ENCODE data around the gene TTC33. TPM values are rescaled to one million over a fixed set of nuclear protein-coding genes. Genes with fewer than 3 reads are reported as not detected.
"Not testable (repeated sequence)": the region's sequence is repeated elsewhere in the genome, so short reads cannot be mapped to it uniquely, and the experiment has no call there.

TTC33 gene
- 6.7 and 6.8 TPM in 2 replicates for total RNA-seq

DNA sequence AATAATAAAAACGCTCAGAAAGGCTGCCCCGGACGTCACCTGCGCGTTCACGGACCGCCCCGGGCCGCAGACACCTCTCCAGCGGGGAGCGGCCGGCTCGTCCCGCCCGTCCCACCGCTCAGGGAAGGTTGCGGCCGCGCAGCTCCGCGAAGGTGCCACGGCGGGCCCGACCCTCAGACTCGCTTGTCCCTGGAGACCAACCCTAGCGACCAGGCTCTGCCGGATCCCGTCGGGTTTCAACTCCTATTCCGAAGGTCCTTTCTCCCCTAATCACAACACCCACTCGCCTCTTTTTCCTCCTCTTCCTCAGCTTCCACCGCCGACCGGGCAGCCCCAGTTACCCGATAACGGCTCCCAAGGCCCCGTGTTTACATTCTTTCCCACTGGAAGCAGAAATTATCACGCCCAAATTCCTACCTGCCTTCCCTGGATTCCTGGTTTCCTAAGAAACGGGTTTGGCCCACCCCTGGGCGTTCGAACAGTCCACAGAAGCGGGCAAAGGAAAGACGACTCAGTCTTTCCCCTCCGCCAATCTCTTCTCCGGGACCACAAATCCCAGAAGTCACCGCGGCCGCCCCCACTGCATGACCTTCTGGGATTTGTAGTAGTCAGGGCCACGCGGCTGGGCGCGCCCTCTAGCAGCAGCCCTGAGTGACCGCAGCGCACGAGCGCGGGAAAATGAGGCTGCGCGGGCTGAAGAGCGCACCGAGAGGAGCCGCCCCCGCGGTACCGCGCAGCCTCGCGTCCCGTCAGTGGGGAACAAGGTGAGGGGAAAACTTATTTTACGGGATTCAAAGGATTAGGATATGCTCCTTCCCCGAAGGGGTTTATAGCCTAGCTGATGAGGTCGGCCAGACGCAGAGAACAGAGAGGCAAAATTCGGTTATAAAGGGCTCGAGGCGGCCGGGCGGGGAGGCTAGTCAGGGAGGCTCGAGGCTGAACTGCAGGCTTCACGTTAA lies at the start of gene TTC33:
Gene TTC33, minus strand, starts transcription at position 555 of the 959 bp plus-strand sequence. CDS start 8,943 bp downstream, outside the sequence.
- peak; percentile 64 for DNase-seq (ENCODE audit: extremely low read depth, low read depth, low spot score)

DNA sequence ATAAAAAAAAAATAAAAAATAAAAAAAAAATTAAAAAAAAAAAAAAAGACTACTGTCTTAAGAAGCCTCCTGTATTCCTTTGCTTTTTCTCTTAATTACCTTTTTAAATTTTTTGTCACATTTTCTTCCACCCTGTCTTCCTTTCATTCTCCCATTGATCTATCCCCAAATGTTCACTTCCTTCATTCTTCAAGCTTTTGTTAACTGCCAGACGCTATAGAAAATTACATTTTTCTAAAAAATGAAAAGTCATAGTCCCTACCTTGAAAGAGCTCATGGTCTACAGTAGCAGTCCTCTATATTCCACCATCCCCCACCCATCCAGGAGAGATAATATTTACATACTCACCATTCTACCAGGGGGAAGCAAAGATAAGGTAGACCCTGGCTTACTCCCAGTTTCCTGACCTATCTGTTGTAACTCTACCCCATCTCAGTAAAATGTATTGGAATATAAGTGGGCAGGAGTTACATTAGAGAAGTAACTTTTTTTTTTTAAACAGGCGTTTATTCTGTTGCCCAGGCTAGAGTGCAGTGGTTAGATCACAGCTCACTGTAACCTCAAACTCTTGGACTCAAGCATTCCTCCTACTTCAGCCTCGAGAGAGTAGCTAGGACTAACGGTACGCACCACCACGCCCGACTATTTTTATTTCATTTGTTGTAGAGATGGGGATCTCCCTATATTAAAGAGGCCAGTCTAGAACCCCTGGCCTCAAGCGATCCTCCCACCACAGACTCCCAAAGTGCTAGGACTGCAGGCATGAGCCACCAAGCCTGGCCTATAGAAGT lies 46.2 kb upstream of the TTC33 start:
- DNase-seq (ENCODE audit: extremely low read depth, low read depth, low spot score): no peak

GRCh38 chr5:40799258-40799657 lies 43.5 kb upstream of the TTC33 start:
- no peak for DNase-seq (ENCODE audit: extremely low read depth, low read depth, low spot score)

GRCh38 chr5:40798801-40799210 lies 43.0 kb upstream of the TTC33 start:
- peak; percentile 25 for DNase-seq (ENCODE audit: extremely low read depth, low read depth, low spot score)

- DNase-seq (ENCODE audit: extremely low read depth, low read depth, low spot score): no peak
Observed at GRCh38 chr5:40798012-40798800, 42.4 kb upstream of the TTC33 start, which contains the start of gene PRKAA1. PRKAA1 (minus strand) TSS chr5:40798374; CDS start chr5:40798189, 185 bp downstream.

GRCh38 chr5:40797273-40798011 lies 41.7 kb upstream of the TTC33 start:
- DNase-seq (ENCODE audit: extremely low read depth, low read depth, low spot score): peak; percentile 58

DNA sequence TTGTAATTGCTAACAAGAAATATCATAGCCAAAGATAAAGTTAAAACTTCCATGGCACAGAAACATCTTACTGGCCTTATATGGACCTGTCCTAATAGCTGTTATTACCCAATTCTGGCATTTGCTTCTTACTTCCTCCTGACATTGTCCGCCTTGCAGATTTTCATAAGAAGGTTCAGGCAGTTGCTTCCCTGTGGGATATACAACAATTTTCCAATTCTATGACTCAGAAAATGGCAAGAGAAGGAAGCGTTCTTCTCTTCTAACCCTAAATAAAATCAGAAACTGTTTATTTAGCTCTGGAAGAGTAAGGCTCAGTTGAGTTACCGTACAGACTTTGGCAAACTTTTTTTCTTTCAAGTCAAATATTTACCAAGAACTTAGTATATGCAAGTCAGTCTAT lies 40.7 kb upstream of the TTC33 start:
- no peak for DNase-seq (ENCODE audit: extremely low read depth, low read depth, low spot score)

DNA sequence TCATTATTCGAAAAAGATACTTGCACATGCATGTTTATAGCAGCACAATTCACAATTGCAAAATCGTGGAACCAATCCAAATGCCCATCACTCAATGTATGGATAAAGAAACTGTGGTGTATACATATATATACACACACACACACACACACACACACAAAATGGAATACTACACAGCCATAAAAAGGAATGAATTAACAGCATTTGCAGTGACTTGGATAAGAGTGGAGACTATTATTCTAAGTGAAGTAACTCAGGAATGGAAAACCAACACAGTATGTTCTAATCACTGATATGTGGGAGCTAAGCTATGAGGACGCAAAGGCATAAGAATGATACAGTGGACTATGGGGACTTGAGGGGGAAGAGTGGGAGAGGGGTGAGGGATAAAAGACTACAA lies 39.1 kb upstream of the TTC33 start:
- DNase-seq (ENCODE audit: extremely low read depth, low read depth, low spot score): not testable (repeated sequence)

- not testable (repeated sequence) for DNase-seq (ENCODE audit: extremely low read depth, low read depth, low spot score)
Observed at GRCh38 chr5:40794340-40794739, 38.6 kb upstream of the TTC33 start.

DNA sequence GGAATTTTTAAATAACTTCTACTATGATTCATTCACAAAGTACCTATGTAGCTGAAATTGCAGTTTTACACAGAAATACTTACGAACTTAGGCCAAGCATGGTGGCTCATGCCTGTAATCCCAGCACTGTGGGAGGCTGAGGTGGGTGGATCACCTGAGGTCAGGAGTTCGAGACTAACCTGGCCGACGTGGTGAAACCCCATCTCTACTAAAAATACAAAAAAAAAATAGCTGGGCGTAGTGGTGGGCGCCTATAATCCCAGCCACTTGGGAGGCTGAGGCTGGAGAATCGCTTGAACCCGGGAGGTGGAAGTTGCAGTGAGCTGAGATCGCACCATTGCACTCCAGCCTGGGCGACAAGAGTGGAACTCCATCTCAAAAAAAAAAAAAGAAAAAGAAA lies 36.9 kb upstream of the TTC33 start:
- DNase-seq (ENCODE audit: extremely low read depth, low read depth, low spot score): not testable (repeated sequence)

DNA sequence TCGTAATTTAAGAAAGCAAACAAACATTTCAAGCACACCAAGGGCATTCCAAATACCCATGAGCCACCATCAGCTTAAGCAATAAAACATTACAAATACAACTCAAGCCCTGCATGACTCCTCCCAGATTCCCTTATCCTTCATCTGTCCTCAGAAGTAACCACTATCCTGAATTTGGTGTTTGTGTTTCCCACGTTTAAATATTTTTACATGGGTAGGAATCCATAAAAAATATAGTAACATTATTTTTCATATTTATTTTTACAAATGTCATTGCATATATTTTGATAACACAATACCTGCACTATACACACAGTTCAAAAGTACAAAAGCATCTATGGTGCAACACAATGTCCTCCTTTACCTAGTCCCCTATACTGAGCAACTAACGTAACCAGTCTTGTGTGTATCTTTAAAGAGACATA lies 36.0 kb upstream of the TTC33 start:
- DNase-seq (ENCODE audit: extremely low read depth, low read depth, low spot score): no peak

DNA sequence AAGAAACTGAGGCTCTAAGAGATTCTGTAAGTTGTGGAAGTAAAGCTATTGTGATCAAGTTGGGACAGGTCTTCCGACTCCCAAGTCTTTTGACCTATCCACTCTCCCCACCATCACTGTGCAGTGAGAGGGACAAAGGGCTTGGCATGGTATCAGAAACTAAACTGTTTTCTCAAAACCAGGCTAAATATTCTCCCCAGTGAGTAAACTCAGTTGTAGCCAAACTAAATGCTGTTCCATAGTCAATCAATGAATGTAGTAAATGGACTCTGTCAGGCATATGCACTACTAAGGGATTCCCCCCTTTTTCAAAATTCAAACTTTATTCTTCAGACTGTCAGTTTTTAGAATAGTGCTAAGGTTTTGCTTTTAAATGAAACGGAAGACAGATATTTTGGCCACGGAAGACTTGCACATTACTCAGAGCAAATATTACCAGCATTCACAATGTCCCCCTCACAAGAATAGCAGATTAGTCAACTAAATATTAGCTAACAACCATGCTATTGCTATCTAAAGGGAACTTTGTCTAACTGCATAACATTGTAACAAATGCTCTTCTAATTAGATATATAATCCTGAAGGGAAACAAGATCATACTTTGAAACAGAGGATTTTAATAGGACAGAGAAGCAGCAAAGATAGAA lies 35.3 kb upstream of the TTC33 start:
- DNase-seq (ENCODE audit: extremely low read depth, low read depth, low spot score): no peak

- not testable (repeated sequence) for DNase-seq (ENCODE audit: extremely low read depth, low read depth, low spot score)
Observed at GRCh38 chr5:40788941-40789340, 33.2 kb upstream of the TTC33 start.

GRCh38 chr5:40787986-40788385 lies 32.2 kb upstream of the TTC33 start:
- no peak for DNase-seq (ENCODE audit: extremely low read depth, low read depth, low spot score)

DNA sequence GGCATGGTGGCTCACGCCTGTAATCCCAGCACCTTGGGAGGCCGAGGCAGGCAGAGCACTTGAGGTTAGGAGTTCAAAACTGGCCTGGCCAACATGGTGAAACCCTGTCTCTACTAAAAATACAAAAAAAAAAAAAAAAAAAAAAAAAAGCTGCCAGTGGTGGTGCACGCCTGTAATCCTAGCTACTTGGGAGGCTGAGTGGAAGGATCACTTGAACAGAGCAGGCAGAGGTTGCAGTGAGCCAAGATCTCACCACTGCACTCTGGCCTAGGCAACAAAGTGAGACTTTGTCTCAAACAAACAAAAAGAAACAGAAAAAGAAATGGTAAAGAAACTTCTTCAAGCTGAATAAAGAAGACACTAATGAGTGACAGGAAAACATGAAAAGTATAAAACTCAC lies 30.9 kb upstream of the TTC33 start:
- DNase-seq (ENCODE audit: extremely low read depth, low read depth, low spot score): not testable (repeated sequence)

DNA sequence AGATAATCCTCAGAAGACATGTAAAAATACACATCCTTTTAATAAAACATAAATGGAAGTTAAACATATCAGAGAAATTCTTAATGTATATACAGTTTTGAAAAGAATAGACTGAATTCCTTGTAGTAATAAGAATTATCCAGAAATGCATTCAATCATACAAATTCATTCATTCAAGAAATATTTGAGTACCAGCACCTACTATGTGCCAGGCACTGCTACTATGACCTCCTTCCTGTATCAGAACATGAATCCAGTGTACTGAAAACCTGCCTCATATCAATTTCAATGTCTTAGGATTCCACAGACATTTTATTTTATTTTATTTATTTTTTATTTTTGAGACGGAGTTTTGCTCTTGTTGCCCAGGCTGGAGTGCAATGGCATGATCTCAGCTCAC lies 29.2 kb upstream of the TTC33 start:
- no peak for DNase-seq (ENCODE audit: extremely low read depth, low read depth, low spot score)

- no peak for DNase-seq (ENCODE audit: extremely low read depth, low read depth, low spot score)
Observed at GRCh38 chr5:40784027-40784653, 28.4 kb upstream of the TTC33 start.

DNA sequence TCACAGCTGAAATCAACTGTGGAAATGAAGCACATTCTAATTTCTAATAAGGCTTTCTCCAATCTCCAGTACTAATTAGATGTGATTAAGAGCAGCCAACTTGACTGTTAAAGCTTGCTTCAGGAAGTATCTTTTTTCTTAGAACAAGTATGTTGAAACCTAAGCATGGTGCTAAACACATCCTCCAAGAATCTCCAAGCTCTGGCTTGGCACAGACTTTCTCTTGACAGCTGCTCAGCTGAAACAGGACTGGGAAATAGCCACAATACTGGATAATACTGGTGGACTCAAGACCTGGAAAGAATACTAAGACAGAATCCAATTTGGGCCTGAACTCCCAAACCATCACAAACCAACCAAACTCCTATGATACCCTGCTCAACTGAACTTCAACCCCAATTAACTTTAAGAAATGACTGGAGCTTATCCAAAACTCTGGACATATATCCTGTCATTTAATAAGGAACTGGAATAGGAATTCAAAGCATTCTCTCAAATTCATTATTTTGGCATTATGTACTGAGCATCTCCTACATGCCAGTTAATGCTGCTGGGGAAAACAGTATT lies 26.2 kb upstream of the TTC33 start:
- DNase-seq (ENCODE audit: extremely low read depth, low read depth, low spot score): no peak

DNA sequence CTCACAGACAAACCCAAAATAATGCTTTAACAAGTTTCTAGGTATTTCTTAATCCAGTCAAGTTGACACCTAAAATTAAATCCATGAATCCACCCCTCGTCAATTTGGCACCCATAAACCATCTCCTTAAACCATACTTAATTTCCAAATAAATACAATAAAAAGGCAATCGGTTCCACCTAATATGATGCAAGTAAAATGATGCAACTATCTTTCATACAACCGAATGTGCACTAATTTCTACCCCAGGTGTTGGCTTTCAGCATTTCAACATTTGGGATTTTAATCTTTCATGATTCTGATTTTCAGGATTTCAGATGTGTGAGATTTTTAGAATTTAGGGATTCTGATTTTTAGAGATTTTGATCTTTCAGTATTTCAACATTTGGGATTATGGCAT lies 25.1 kb upstream of the TTC33 start:
- DNase-seq (ENCODE audit: extremely low read depth, low read depth, low spot score): no peak
